ENCODE measurements around the gene HEATR5A.

HEATR5A gene

DNA sequence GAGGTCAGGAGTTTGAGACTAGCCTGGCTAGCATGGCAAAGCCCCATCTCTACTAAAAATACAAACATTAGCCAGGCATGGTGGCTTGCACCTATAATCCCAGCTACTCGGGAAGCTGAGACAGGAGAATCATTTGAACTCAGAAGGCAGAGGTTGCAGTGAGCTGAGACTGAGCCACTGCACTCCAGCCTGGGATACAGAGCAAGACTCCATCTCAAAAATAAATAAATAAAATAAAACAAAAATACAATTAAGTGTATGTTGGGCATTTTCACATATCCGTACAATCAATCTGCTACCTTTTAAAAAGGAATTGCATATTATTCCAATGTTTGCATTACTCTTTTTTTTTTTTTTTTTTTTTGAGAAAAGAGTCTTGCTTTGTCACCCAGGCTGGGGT lies 165.1 kb downstream of the HEATR5A start:
- no peak for TF ChIP-seq RAD21 (IDR thresholded peaks at IDR 0.05; ENCODE audit: low read depth)
- TF ChIP-seq, protein P1, sequence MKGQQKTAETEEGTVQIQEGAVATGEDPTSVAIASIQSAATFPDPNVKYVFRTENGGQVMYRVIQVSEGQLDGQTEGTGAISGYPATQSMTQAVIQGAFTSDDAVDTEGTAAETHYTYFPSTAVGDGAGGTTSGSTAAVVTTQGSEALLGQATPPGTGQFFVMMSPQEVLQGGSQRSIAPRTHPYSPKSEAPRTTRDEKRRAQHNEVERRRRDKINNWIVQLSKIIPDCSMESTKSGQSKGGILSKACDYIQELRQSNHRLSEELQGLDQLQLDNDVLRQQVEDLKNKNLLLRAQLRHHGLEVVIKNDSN (IDR thresholded peaks at IDR 0.05) = no peak
- no peak for TF ChIP-seq ZBTB7A (IDR thresholded peaks at IDR 0.05; ENCODE audit: low read depth)
- TF ChIP-seq, protein P2, sequence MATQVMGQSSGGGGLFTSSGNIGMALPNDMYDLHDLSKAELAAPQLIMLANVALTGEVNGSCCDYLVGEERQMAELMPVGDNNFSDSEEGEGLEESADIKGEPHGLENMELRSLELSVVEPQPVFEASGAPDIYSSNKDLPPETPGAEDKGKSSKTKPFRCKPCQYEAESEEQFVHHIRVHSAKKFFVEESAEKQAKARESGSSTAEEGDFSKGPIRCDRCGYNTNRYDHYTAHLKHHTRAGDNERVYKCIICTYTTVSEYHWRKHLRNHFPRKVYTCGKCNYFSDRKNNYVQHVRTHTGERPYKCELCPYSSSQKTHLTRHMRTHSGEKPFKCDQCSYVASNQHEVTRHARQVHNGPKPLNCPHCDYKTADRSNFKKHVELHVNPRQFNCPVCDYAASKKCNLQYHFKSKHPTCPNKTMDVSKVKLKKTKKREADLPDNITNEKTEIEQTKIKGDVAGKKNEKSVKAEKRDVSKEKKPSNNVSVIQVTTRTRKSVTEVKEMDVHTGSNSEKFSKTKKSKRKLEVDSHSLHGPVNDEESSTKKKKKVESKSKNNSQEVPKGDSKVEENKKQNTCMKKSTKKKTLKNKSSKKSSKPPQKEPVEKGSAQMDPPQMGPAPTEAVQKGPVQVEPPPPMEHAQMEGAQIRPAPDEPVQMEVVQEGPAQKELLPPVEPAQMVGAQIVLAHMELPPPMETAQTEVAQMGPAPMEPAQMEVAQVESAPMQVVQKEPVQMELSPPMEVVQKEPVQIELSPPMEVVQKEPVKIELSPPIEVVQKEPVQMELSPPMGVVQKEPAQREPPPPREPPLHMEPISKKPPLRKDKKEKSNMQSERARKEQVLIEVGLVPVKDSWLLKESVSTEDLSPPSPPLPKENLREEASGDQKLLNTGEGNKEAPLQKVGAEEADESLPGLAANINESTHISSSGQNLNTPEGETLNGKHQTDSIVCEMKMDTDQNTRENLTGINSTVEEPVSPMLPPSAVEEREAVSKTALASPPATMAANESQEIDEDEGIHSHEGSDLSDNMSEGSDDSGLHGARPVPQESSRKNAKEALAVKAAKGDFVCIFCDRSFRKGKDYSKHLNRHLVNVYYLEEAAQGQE (IDR thresholded peaks at IDR 0.05; ENCODE audit: low read depth) = no peak
- no peak for TF ChIP-seq TCF12 (IDR thresholded peaks at IDR 0.05; ENCODE audit: low read depth)
- TF ChIP-seq YY1 (IDR thresholded peaks at IDR 0.05; ENCODE audit: low read depth) = no peak
- TF ChIP-seq TAF1 (IDR thresholded peaks at IDR 0.05; ENCODE audit: low read depth) = no peak
- no peak for TF ChIP-seq CEBPB (IDR thresholded peaks at IDR 0.05)
- TF ChIP-seq TEAD4 (IDR thresholded peaks at IDR 0.05) = no peak
- no peak for TF ChIP-seq EGR1 (IDR thresholded peaks at IDR 0.05)
- TF ChIP-seq NFIC (IDR thresholded peaks at IDR 0.05) = no peak
- TF ChIP-seq CREB1 (IDR thresholded peaks at IDR 0.05; ENCODE audit: low read depth) = no peak
- TF ChIP-seq EP300 (IDR thresholded peaks at IDR 0.05; ENCODE audit: borderline replicate concordance) = no peak
- TF ChIP-seq, protein P3, sequence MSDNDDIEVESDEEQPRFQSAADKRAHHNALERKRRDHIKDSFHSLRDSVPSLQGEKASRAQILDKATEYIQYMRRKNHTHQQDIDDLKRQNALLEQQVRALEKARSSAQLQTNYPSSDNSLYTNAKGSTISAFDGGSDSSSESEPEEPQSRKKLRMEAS (IDR thresholded peaks at IDR 0.05) = no peak
- no peak for TF ChIP-seq FOXM1 (IDR thresholded peaks at IDR 0.05; ENCODE audit: borderline replicate concordance, low read depth)

DNA sequence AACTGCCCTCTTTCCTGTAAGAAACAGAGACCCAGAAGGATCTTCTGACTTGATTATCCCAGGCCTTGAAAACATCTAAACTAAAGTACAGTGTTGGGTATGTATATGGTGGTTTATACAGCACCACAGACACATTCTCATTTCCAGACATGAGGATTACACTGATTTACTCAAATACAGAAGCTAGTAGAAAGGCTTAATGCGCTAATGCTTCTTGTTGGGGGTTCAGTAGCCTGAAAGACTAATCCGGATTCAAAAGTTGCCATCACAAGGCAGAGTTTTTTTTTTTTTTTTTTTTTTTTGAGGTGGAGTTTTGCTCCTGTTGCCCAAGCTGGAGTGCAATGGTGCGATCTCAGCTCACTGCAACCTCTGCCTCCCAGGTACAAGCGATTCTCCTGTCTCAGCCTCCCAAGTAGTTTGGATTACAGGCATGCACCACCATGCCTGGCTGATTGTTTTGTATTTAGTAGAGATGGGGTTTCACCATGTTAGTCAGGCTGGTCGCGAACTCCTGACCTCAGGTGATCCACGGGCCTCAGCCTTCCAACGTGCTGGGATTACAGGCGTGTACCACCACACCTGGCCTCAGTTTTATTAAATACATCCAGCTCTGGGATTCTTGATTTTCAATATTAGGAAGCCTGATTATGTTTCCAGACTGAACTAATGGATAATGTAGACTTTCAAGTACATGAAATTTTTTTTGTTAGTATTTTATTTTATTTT lies 166.4 kb downstream of the HEATR5A start:
- TF ChIP-seq TEAD4 (IDR thresholded peaks at IDR 0.05) = no peak
- TF ChIP-seq EGR1 (IDR thresholded peaks at IDR 0.05) = no peak
- no peak for TF ChIP-seq TAF1 (IDR thresholded peaks at IDR 0.05; ENCODE audit: low read depth)
- no peak for TF ChIP-seq EP300 (IDR thresholded peaks at IDR 0.05; ENCODE audit: borderline replicate concordance)
- no peak for TF ChIP-seq NFIC (IDR thresholded peaks at IDR 0.05)
- TF ChIP-seq, protein P3 (IDR thresholded peaks at IDR 0.05) = no peak
- no peak for TF ChIP-seq ZBTB7A (IDR thresholded peaks at IDR 0.05; ENCODE audit: low read depth)
- no peak for TF ChIP-seq YY1 (IDR thresholded peaks at IDR 0.05; ENCODE audit: low read depth)

DNA sequence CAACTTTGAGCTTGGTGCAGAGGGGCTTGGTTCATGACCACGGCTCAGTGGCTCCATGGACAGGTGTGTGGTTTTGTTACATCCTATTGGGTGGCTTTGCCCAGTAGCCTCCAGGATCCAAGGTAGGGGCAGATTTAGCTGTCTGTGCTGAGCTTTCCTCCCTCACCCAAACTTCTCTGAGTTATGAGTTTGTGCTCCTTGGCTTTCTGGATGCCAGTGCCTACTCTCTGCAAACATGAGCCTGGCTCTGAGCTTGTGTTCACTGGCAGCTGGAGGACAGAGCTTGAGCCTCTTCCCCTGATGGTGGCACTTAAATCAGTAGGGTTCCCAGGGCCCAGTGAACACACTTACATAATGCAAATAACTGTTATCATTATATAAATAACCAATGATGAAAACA lies 167.5 kb downstream of the HEATR5A start:
- TF ChIP-seq TCF12 (IDR thresholded peaks at IDR 0.05; ENCODE audit: low read depth) (no peak), CEBPB (IDR thresholded peaks at IDR 0.05) (no peak), TEAD4 (IDR thresholded peaks at IDR 0.05) (no peak), EP300 (IDR thresholded peaks at IDR 0.05; ENCODE audit: borderline replicate concordance) (no peak), RAD21 (IDR thresholded peaks at IDR 0.05; ENCODE audit: low read depth) (no peak), CREB1 (IDR thresholded peaks at IDR 0.05; ENCODE audit: low read depth) (no peak), EGR1 (IDR thresholded peaks at IDR 0.05) (no peak), TAF1 (IDR thresholded peaks at IDR 0.05; ENCODE audit: low read depth) (no peak), FOXM1 (IDR thresholded peaks at IDR 0.05; ENCODE audit: borderline replicate concordance, low read depth) (no peak), ZBTB7A (IDR thresholded peaks at IDR 0.05; ENCODE audit: low read depth) (no peak), YY1 (IDR thresholded peaks at IDR 0.05; ENCODE audit: low read depth) (no peak), NFIC (IDR thresholded peaks at IDR 0.05) (no peak)
- TF ChIP-seq, protein P2 (IDR thresholded peaks at IDR 0.05; ENCODE audit: low read depth) = no peak
- TF ChIP-seq, protein P1 (IDR thresholded peaks at IDR 0.05) = no peak

DNA sequence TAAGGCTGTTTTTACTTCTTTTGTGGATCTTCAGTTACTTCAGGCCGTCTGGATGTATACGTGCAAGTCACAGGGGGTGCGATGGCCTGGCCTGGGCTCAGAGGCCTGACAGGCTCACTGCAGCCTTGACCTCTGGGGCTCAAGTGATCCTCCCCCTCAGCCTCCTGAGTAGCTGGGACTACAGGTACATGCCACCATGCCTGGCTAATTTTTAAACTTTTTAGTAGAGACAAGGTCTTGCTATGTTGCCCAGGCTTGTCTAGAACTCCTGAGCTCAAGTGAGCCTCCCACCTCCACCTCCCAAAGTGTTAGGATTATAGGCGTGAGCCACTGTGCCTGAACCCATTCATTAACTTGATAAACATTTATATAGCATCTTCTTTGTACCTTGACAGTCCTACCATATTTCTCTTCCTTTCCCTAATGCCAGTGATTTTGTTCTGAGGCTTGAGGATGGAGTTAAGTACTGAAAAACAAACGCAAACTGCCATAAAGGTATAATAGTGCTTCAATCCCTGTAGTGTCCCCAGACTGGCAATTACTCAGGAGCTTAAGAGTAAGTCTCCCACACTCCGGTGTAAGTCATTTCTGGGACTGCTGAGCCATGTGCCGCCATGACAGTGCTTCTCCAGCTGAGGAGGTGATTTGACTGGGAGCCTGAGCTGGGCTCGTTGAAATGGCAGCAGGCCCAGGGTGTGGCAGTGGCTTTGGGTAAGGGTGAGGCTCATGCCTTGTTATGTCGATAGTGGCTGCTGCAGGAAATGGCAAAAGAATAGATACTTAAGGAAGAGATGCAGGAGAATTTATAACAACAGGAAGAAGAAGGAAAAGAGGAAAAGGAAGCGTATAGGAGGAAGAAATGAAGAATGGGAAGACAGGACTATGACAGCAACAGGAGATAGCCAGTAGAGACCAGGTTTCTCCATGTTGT lies 169.1 kb downstream of the HEATR5A start:
- TF ChIP-seq, protein P2 (IDR thresholded peaks at IDR 0.05; ENCODE audit: low read depth) = no peak
- TF ChIP-seq NFIC (IDR thresholded peaks at IDR 0.05) = no peak
- TF ChIP-seq, protein P1 (IDR thresholded peaks at IDR 0.05) = no peak
- TF ChIP-seq ZBTB7A (IDR thresholded peaks at IDR 0.05; ENCODE audit: low read depth) = no peak
- TF ChIP-seq CREB1 (IDR thresholded peaks at IDR 0.05; ENCODE audit: low read depth) = no peak
- TF ChIP-seq EP300 (IDR thresholded peaks at IDR 0.05; ENCODE audit: borderline replicate concordance) = no peak
- TF ChIP-seq YY1 (IDR thresholded peaks at IDR 0.05; ENCODE audit: low read depth) = no peak

Data from Ishikawa (cell line).